HCT116 (cell line): ENCODE results near the gene SRP68. TPM values are rescaled to one million over a fixed set of nuclear protein-coding genes. Genes with fewer than 3 reads are reported as not detected.

Source experiments
- ATAC-seq: fragments of 200-7000 bp; cut with Tn5 transposase; 2 replicates; pipeline ENCODE4 v1.9.1; 2020; ENCODE audit warnings: mild to moderate bottlenecking, moderate library complexity
- BruUV-seq: library from RNA; stranded (reverse); fragments of 400-500 nt; replicated peaks from 2 replicates; lab custom pipeline; 2021; lab: Mats Ljungman, UMichigan
- CTCF ChIA-PET: fragments of 300-600 bp; sonication (Branson Sonifier 250); formaldehyde crosslinking; loops from one replicate; lab custom pipeline; 2021; ENCODE audit warnings: antibody characterized with exemption; lab: Charles Lee
- POLR2A ChIA-PET: fragments of 300-600, 350-600 bp; sonication (Branson Sonifier 250); formaldehyde crosslinking; loops from one replicate; lab custom pipeline; 2021; ENCODE audit warnings: antibody characterized with exemption; lab: Charles Lee
- RAD21 ChIA-PET, 2 experiments: fragments of 300-600 bp; sonication (Branson Sonifier 250); formaldehyde crosslinking; loops; one replicate each; lab custom pipeline; 2023; ENCODE audit warnings: low total read pairs in 2 of 2; ENCODE audit not compliant: uncharacterized antibody in 2 of 2, unreplicated experiment in 2 of 2, low non-redundant PET in 1 of 2; lab: Charles Lee
- DNase-seq: peaks from one replicate; pipeline ENCODE4 v3.0.0-alpha.2; 2010; ENCODE audit warnings: low read depth, low spot score
- H2AFZ ChIP-seq: fragments of 200-600 bp; shearing (Covaris generic), sonication (generic); 2 replicates; pipeline ENCODE4 v1.6.1; 2017; ENCODE audit warnings: low read depth, mixed run types, mixed read lengths, antibody characterized with exemption, low read length; ENCODE audit not compliant: poor library complexity, severe bottlenecking
- H3K27ac ChIP-seq: 2 replicates; pipeline ENCODE4 v1.5.1; 2012; ENCODE audit warnings: low read depth, low read length
- H3K27me3 ChIP-seq: fragments of 200-600 bp; sonication (generic); 2 replicates; pipeline ENCODE4 v1.6.1; 2016; ENCODE audit warnings: mixed run types, low read length, mixed read lengths; ENCODE audit not compliant: insufficient read depth
- H3K36me3 ChIP-seq, 2 experiments: fragments of 200-500 bp in 1 of 2; fragments of 200-600 bp in 1 of 2; sonication (Bioruptor generic) in 1 of 2; sonication (generic) in 1 of 2; 2 replicates each; pipeline versions ENCODE4 v1.5.1 to v1.6.1; 2014 to 2016; ENCODE audit warnings: low read length in 2 of 2, inconsistent platforms in 1 of 2, mixed read lengths in 1 of 2, mixed run types in 1 of 2; ENCODE audit not compliant: insufficient read depth in 2 of 2, control insufficient read depth in 1 of 2
- H3K4me1 ChIP-seq, 2 experiments: fragments of 200-600 bp in 1 of 2; sonication (generic) in 1 of 2; 2 replicates each; pipeline versions ENCODE4 v1.5.1 to v1.6.1; 2012 to 2017; ENCODE audit warnings: low read length in 2 of 2, inconsistent platforms in 1 of 2, mild to moderate bottlenecking in 1 of 2, mixed read lengths in 1 of 2, mixed run types in 1 of 2, moderate library complexity in 1 of 2; ENCODE audit not compliant: insufficient read depth in 2 of 2, control insufficient read depth in 1 of 2
- H3K4me2 ChIP-seq: fragments of 200-600 bp; sonication (generic); 2 replicates; pipeline ENCODE4 v1.6.1; 2017; ENCODE audit warnings: mixed run types, low read length, mixed read lengths
- H3K4me3 ChIP-seq, 2 experiments: fragments of 200-600 bp in 1 of 2; sonication (generic) in 1 of 2; replicated peaks in 1 of 2; 2 replicates each; pipeline ENCODE4 v1.5.1; 2011 to 2016; ENCODE audit warnings: low read length in 2 of 2, control low read depth in 1 of 2, low read depth in 1 of 2, mild to moderate bottlenecking in 1 of 2, mixed read lengths in 1 of 2, mixed run types in 1 of 2
- H3K79me2 ChIP-seq: fragments of 200-600 bp; sonication (generic); 2 replicates; pipeline ENCODE4 v1.6.1; 2017; ENCODE audit warnings: mild to moderate bottlenecking, mixed run types, low read length, moderate library complexity, mixed read lengths; ENCODE audit not compliant: insufficient read depth
- H3K9ac ChIP-seq: fragments of 200-600 bp; sonication (generic); 2 replicates; pipeline ENCODE4 v1.6.1; 2016; ENCODE audit warnings: low read length, mixed read lengths
- H3K9me2 ChIP-seq: fragments of 200-600 bp; sonication (generic), shearing (Covaris generic); 2 replicates; pipeline ENCODE4 v1.6.1; 2017; ENCODE audit warnings: mixed run types, mild to moderate bottlenecking, moderate library complexity; ENCODE audit not compliant: insufficient read depth
- H3K9me3 ChIP-seq, 2 experiments: fragments of 200-500 bp in 1 of 2; fragments of 200-600 bp in 1 of 2; sonication (Bioruptor generic) in 1 of 2; sonication (generic) in 1 of 2; 2 replicates each; pipeline ENCODE4 v1.6.1; 2014 to 2017; ENCODE audit warnings: low read length in 2 of 2, mixed read lengths in 2 of 2, inconsistent platforms in 1 of 2, low read depth in 1 of 2, mild to moderate bottlenecking in 1 of 2, mixed run types in 1 of 2, moderate library complexity in 1 of 2; ENCODE audit not compliant: control insufficient read depth in 1 of 2, insufficient read depth in 1 of 2
- H4K20me1 ChIP-seq: fragments of 200-600 bp; sonication (generic), shearing (Covaris generic); 2 replicates; pipeline ENCODE4 v1.6.1; 2017; ENCODE audit warnings: mixed run types, mild to moderate bottlenecking, moderate library complexity; ENCODE audit not compliant: insufficient read depth
- ELF1 ChIP-seq: IDR thresholded peaks from 2 replicates; pipeline ENCODE4 v1.6.1; 2012; ENCODE audit warnings: low read depth, borderline replicate concordance
- EZH2 ChIP-seq: fragments of 200-600 bp; sonication (generic); IDR thresholded peaks from 2 replicates; pipeline ENCODE4 v1.6.1; 2017; ENCODE audit warnings: antibody characterized with exemption, mixed run types
- FOSL1 ChIP-seq: IDR thresholded peaks from 2 replicates; pipeline ENCODE4 v1.6.1; 2012; ENCODE audit warnings: low read depth
- JUND ChIP-seq: IDR thresholded peaks from 2 replicates; pipeline ENCODE4 v1.6.1; 2012
- MAX ChIP-seq: IDR thresholded peaks from 2 replicates; pipeline ENCODE4 v1.6.1; 2012
- POLR2A ChIP-seq: IDR thresholded peaks from 2 replicates; pipeline ENCODE4 v1.7.0; 2011; ENCODE audit warnings: borderline replicate concordance; ENCODE audit not compliant: insufficient read depth, insufficient read length; ENCODE audit errors: extremely low read depth
- RAD21 ChIP-seq: IDR thresholded peaks from 2 replicates; pipeline ENCODE4 v1.6.1; 2012; ENCODE audit warnings: low read depth, mild to moderate bottlenecking
- REST ChIP-seq: IDR thresholded peaks from 2 replicates; pipeline ENCODE4 v1.6.1; 2012; ENCODE audit warnings: low read depth
- SRF ChIP-seq: IDR thresholded peaks from 2 replicates; pipeline ENCODE4 v1.6.1; 2012; ENCODE audit warnings: low read depth
- TCF7L2 ChIP-seq: IDR thresholded peaks from 2 replicates; pipeline ENCODE4 v1.7.0; 2011; ENCODE audit warnings: borderline replicate concordance, inconsistent platforms; ENCODE audit not compliant: insufficient read depth, insufficient read length; ENCODE audit errors: extremely low read depth
- YY1 ChIP-seq: IDR thresholded peaks from 2 replicates; pipeline ENCODE4 v1.6.1; 2011; ENCODE audit warnings: low read length, low read depth, moderate library complexity, mild to moderate bottlenecking; ENCODE audit not compliant: insufficient replicate concordance; ENCODE audit errors: extremely low read depth
- ZBTB33 ChIP-seq: IDR thresholded peaks from 2 replicates; pipeline ENCODE4 v1.6.1; 2011; ENCODE audit warnings: mild to moderate bottlenecking, low read length, moderate library complexity; ENCODE audit not compliant: insufficient replicate concordance; ENCODE audit errors: extremely low read depth
- ZFX ChIP-seq: fragments of 450-650 bp; IDR thresholded peaks from 2 replicates; pipeline ENCODE4 v1.6.1; 2017
- intact Hi-C: fragments of 100-400 bp; cut with micrococcal nuclease; formaldehyde crosslinking; loops from 2 replicates; pipeline ENCODE4 v1.10.0; 2022
- total RNA-seq: library from RNA; stranded (reverse); gene quantifications from one replicate; pipeline ENCODE4 v1.2.1, GENCODE V29; 2021; ENCODE audit not compliant: unreplicated experiment

SRP68 gene
- total RNA-seq, 1 experiment from 2014 or later: 152 TPM

- BruUV-seq: no TSS peak
- H3K27me3 ChIP-seq: no peaks in the 10 kb centered on the region
- ChIA-PET RAD21 (no interaction called here), POLR2A (interaction anchor here (0.6 to 3.5 kb wide), 2 partner anchors 97 to 233 kb away, joined by 3 to 11 read pairs; partner anchors contain the start of gene MRPL38), CTCF (interaction anchor here (0.9 to 3.3 kb wide), 5 partner anchors 12 to 141 kb away, joined by 3 to 22 read pairs (median 7); partner anchors contain the start of gene MRPL38)
- peaks cover 6 to 7% of the 10 kb centered on the region in 2 experiments; a peak in 2 of 4 replicates for H3K36me3 ChIP-seq
- no peaks in the 10 kb centered on the region for H3K9me3 ChIP-seq
- H3K9me2 ChIP-seq: no peaks in the 10 kb centered on the region
- no peaks in the 10 kb centered on the region for H4K20me1 ChIP-seq
- no peaks in the 10 kb centered on the region for H3K79me2 ChIP-seq
- H3K27ac ChIP-seq: no peak overlapping the region
- H3K9ac ChIP-seq: no peak overlapping the region
- DNase-seq (no peak), ATAC-seq (no peak)
- intact Hi-C loops: no loop called here
- H3K4me2 ChIP-seq: no peak overlapping the region
- H3K4me3 ChIP-seq: no peak overlapping the region
- no peak overlapping the region for H2AFZ ChIP-seq
- peaks cover 6 to 34% of the 10 kb centered on the region in 2 experiments for H3K4me1 ChIP-seq
- TF ChIP-seq RAD21 (no peak), ELF1 (no peak), FOSL1 (no peak), REST (no peak), TCF7L2 (no peak), ZFX (no peak), SRF (no peak), YY1 (no peak), MAX (no peak), EZH2 (no peak), POLR2A (no peak), ZBTB33 (no peak), JUND (no peak)
These were observed 70.2 kb downstream of the SRP68 start for GRCh38 chr17:76002100-76002499.
